Mesothelial cell of epicardium (in vitro differentiated cells): ENCODE results near the gene ADCY2. TPM values are rescaled to one million over a fixed set of nuclear protein-coding genes. Genes with fewer than 3 reads are reported as not detected.

Experiments
- DNase-seq, 2 experiments: peaks; one replicate each; pipeline ENCODE4 v3.0.0; 2021; ENCODE audit warnings: low spot score in 2 of 2; ENCODE audit not compliant: unreplicated experiment in 2 of 2
- H3K27ac Mint-ChIP-seq: 2 replicates; pipeline ENCODE4 v1.8.0; 2021; ENCODE audit warnings: mixed read lengths
- H3K27me3 Mint-ChIP-seq: 2 replicates; pipeline ENCODE4 v1.8.0; 2021; ENCODE audit warnings: low read depth, mixed read lengths
- H3K36me3 Mint-ChIP-seq: 2 replicates; pipeline ENCODE4 v1.8.0; 2021; ENCODE audit warnings: mixed read lengths
- H3K4me1 Mint-ChIP-seq: 2 replicates; pipeline ENCODE4 v1.8.0; 2021; ENCODE audit warnings: mixed read lengths
- H3K4me3 Mint-ChIP-seq: 2 replicates; pipeline ENCODE4 v1.8.0; 2021; ENCODE audit warnings: mild to moderate bottlenecking, moderate library complexity, mixed read lengths
- H3K9me3 Mint-ChIP-seq: 2 replicates; pipeline ENCODE4 v1.8.0; 2021; ENCODE audit warnings: mixed read lengths
- total RNA-seq: library from RNA; stranded (reverse); gene quantifications from 3 replicates; pipeline ENCODE4 v1.2.1, GENCODE V29; 2021
- TF ChIP-seq, protein P1 (sequence below): fragments of 200-600 bp; sonication (generic); IDR thresholded peaks from one replicate; pipeline ENCODE4 v1.5.0; 2021; ENCODE audit warnings: antibody characterized with exemption; ENCODE audit not compliant: unreplicated experiment

ADCY2 gene
- total RNA-seq: 0.84 to 3.0 TPM (median 0.86 TPM) in 3 replicates

- H3K9me3 Mint-ChIP-seq: no peaks in the 10 kb centered on the region
- H3K27me3 Mint-ChIP-seq: peaks cover 65% of the 10 kb centered on the region
- DNase-seq: peak in 1 of 2 experiments; percentile 59
- H3K4me1 Mint-ChIP-seq: peaks cover 10% of the 10 kb centered on the region
- no peaks in the 10 kb centered on the region for H3K36me3 Mint-ChIP-seq
- H3K27ac Mint-ChIP-seq: peak within 1 kb of the TSS; percentile 2
- H3K4me3 Mint-ChIP-seq: peak within 1 kb of the TSS; percentile 67
- TF ChIP-seq, protein P1, sequence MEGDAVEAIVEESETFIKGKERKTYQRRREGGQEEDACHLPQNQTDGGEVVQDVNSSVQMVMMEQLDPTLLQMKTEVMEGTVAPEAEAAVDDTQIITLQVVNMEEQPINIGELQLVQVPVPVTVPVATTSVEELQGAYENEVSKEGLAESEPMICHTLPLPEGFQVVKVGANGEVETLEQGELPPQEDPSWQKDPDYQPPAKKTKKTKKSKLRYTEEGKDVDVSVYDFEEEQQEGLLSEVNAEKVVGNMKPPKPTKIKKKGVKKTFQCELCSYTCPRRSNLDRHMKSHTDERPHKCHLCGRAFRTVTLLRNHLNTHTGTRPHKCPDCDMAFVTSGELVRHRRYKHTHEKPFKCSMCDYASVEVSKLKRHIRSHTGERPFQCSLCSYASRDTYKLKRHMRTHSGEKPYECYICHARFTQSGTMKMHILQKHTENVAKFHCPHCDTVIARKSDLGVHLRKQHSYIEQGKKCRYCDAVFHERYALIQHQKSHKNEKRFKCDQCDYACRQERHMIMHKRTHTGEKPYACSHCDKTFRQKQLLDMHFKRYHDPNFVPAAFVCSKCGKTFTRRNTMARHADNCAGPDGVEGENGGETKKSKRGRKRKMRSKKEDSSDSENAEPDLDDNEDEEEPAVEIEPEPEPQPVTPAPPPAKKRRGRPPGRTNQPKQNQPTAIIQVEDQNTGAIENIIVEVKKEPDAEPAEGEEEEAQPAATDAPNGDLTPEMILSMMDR: no peak
Observed at GRCh38 chr5:7395947-7396712, at the start of gene ADCY2. TSS of gene ADCY2 (plus strand) at chr5:7396138. CDS start at chr5:7396297, 159 bp downstream.

DNA sequence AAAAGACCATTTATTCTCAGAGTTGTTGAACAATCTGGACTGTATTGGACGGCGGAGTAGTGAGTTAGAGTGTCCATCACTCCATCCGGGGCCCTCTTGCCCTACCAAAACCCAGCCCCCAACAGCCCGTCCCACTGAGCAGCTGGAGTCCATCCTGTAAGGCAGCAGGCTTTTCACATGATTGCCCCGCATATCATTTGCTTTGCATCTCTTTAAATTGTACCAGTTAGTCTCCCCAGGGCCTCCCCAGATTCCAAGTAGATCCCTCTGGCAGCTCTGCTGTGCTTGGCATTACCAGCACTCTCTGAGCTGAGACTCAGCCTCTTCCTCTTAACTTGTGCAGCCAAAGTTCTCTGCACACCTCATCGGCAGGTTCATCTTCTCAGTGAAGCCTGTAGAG is 48.6 kb upstream of the ADCY2 start:
- no peaks in the 10 kb centered on the region for H3K27me3 Mint-ChIP-seq
- H3K36me3 Mint-ChIP-seq: no peaks in the 10 kb centered on the region
- TF ChIP-seq, protein P1: no peak
- no peak for DNase-seq
- no peak overlapping the region for H3K27ac Mint-ChIP-seq
- no peaks in the 10 kb centered on the region for H3K4me1 Mint-ChIP-seq
- H3K4me3 Mint-ChIP-seq: no peak overlapping the region
- H3K9me3 Mint-ChIP-seq: peaks cover 12% of the 10 kb centered on the region

DNA sequence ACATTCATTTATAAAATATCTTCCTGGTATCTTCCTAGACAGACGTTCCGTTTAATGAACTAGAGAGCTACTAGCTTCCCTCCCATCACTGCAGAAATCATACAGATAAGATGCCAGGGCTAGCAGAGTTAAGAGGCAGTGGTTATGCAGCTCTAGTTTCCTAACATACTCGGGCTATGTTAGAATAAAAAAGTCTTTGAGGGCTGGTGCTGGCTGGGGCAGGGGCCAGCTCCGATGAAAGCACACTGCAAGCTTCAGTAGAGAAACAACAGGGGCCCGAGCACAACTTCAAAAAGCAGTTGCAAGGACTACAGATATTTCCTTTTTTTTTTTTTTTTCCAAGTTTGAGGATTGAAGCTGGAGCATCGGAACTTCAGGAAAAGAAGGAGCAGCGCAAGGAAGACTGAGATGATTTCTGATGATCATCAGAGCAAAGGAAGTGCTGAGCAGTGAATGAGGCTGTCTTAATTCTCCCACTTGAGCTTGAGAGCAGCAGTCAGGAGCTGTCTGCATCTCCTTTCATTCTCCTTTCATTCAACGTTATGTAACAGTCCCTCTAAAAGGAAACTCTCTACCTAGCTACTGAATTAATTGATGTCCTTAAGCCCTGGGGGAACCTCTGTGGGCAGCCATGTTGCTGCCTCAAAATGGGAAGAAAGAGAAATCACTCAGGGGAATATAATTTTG is 47.6 kb upstream of the ADCY2 start:
- H3K36me3 Mint-ChIP-seq: no peaks in the 10 kb centered on the region
- no peak overlapping the region for H3K4me3 Mint-ChIP-seq
- no peak for DNase-seq
- H3K27me3 Mint-ChIP-seq: no peaks in the 10 kb centered on the region
- H3K27ac Mint-ChIP-seq: no peak overlapping the region
- TF ChIP-seq, protein P1: no peak
- H3K4me1 Mint-ChIP-seq: no peaks in the 10 kb centered on the region
- H3K9me3 Mint-ChIP-seq: peaks cover 10% of the 10 kb centered on the region

GRCh38 chr5:7361593-7361992 is 34.3 kb upstream of the ADCY2 start:
- peaks cover 6% of the 10 kb centered on the region for H3K27me3 Mint-ChIP-seq
- no peak overlapping the region for H3K27ac Mint-ChIP-seq
- H3K9me3 Mint-ChIP-seq: peaks cover 3% of the 10 kb centered on the region
- TF ChIP-seq, protein P1: no peak
- H3K4me1 Mint-ChIP-seq: no peaks in the 10 kb centered on the region
- no peaks in the 10 kb centered on the region for H3K36me3 Mint-ChIP-seq
- DNase-seq: no peak
- H3K4me3 Mint-ChIP-seq: no peak overlapping the region

- H3K4me3 Mint-ChIP-seq: no peak overlapping the region
- peaks cover 6% of the 10 kb centered on the region for H3K27me3 Mint-ChIP-seq
- no peaks in the 10 kb centered on the region for H3K36me3 Mint-ChIP-seq
- no peaks in the 10 kb centered on the region for H3K4me1 Mint-ChIP-seq
- no peak overlapping the region for H3K27ac Mint-ChIP-seq
- H3K9me3 Mint-ChIP-seq: peaks cover 8% of the 10 kb centered on the region
- no peak for DNase-seq
- TF ChIP-seq, protein P1: no peak
Observed at GRCh38 chr5:7363067-7363677, 32.8 kb upstream of the ADCY2 start.
